IPS-18c (cell line): Measurements from ENCODE around the gene THOC1.

Source experiments
- H3K4me3 ChIP-seq: 2 replicates; pipeline ENCODE4 v1.7.0; 2013; ENCODE audit warnings: low read depth, mild to moderate bottlenecking, low read length, moderate library complexity; ENCODE audit not compliant: insufficient read depth
- H3K9me3 ChIP-seq: one replicate; pipeline ENCODE4 v1.6.1; 2013; ENCODE audit warnings: mild to moderate bottlenecking, low read length, moderate library complexity; ENCODE audit not compliant: control insufficient read depth, insufficient read depth

The THOC1 gene

GRCh38 chr18:191725-192124 lies 76.1 kb downstream of the THOC1 start:
- Histone ChIP-seq H3K4me3 (no peak overlapping the region), H3K9me3 (no peaks in the 10 kb centered on the region)

GRCh38 chr18:189254-189653 lies 78.6 kb downstream of the THOC1 start:
- Histone ChIP-seq H3K4me3 (no peak overlapping the region), H3K9me3 (no peaks in the 10 kb centered on the region)

- Histone ChIP-seq H3K4me3 (no peak overlapping the region), H3K9me3 (no peaks in the 10 kb centered on the region)
Measured at GRCh38 chr18:183769-184168, 84.1 kb downstream of the THOC1 start.

- H3K4me3 ChIP-seq: no peak overlapping the region
- no peaks in the 10 kb centered on the region for H3K9me3 ChIP-seq
Measured at GRCh38 chr18:181711-182110, 86.1 kb downstream of the THOC1 start.

- no peaks in the 10 kb centered on the region for H3K9me3 ChIP-seq
- no peak overlapping the region for H3K4me3 ChIP-seq
Measured at GRCh38 chr18:179499-179898, 88.3 kb downstream of the THOC1 start.

- H3K4me3 ChIP-seq: no peak overlapping the region
- no peaks in the 10 kb centered on the region for H3K9me3 ChIP-seq
Measured at GRCh38 chr18:172361-172760, 95.5 kb downstream of the THOC1 start.
